HG03066 (cell line): ENCODE results near the gene MFSD6.
"Not testable (repeated sequence)": the region's sequence is repeated elsewhere in the genome, so short reads cannot be mapped to it uniquely, and the experiment has no call there.

Experiments
- ATAC-seq: cut with Tn5 transposase; IDR thresholded peaks from one replicate; pipeline ENCODE4 v1.9.1; 2021; ENCODE audit warnings: low read depth; ENCODE audit not compliant: unreplicated experiment

MFSD6 gene

GRCh38 chr2:190459881-190460280, 51.7 kb downstream of the MFSD6 start:
- no peak for ATAC-seq

DNA sequence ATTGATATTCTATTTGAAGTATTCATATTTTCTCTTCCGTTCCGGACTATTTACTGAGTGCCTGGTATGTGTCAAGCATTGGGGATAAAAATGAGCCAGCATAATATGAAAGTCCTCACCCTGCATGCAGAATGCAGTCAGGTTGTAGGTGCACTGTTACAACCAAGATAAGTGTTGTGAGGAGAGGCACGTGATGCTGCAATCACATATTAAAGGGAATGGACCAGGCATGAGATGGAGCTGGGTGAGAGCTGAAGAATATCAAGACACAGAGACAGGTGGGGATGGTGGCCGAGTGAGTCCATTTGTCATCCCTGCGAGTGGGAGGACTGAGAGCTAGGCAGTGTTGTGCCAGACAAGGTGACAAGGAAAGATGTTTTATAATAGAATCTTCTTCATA, 52.3 kb downstream of the MFSD6 start:
- no peak for ATAC-seq

- ATAC-seq = no peak
Observed at GRCh38 chr2:190462181-190462580, 54.0 kb downstream of the MFSD6 start.

DNA sequence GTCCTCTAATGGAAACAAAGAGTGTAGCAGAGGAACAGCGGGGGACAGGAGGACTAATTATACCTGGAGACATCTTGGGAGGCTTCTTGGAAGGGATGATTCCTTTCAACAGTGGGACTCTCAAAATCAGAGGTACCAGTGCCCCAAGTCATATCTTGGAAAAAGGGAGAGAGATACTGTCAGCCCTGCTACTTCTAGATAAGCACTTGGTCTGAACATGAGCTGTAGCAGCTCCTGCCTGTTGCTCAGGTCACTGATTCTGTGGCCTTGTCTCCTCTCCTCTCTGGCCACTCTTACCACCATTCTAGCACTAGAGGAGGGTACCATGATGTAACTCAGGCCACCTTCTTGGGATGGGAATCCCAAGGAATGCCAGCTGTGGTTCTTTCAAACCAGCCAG, 54.5 kb downstream of the MFSD6 start:
- ATAC-seq = no peak

DNA sequence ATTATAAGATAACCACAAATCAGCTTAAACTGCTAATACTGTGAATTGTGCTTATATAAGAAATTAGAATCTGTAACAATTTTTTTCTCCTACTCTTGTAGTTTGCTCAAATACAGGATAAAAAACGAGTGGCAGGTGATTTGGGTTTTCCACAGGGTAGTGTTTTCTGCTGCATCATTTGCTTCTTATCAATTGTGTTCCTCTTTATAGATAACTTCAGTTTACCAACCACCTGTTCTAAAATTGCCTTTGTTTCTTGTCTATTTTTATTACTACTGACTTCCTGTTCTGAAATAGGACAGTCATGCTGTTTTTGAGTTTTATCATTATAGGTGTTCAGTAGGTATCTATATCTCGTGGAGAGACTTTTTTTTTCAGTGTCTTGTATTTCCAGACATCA, 56.9 kb downstream of the MFSD6 start:
- peak; percentile 33 for ATAC-seq

DNA sequence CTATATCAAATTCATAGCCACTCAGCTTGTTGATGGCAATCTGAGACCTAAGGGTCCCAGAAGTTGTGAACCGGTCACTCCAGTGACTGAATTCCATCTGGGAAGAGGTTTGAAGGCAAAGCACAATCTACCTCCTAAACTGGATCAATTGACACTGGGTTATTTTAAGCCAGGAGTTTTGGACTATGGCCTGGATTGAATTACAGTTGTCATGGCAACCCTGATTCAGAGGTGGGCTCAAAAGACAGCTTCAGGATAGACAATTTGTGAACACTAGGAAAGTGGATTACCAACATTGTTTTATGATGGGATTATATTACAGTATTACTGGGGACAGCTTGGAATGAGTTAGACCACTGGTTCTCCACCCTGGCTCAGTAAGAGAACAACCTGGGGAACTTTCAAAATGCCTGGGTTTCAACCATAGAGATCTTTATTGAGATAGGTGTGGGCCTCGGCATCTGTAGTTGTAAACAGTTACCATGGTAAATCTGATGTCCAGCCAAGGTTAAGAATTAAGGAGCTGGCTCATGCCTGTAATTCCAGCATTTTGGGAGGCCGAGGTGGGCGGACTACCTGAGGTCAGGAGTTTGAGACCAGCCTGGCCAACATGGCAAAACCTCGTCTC, 58.8 kb downstream of the MFSD6 start:
- no peak for ATAC-seq

DNA sequence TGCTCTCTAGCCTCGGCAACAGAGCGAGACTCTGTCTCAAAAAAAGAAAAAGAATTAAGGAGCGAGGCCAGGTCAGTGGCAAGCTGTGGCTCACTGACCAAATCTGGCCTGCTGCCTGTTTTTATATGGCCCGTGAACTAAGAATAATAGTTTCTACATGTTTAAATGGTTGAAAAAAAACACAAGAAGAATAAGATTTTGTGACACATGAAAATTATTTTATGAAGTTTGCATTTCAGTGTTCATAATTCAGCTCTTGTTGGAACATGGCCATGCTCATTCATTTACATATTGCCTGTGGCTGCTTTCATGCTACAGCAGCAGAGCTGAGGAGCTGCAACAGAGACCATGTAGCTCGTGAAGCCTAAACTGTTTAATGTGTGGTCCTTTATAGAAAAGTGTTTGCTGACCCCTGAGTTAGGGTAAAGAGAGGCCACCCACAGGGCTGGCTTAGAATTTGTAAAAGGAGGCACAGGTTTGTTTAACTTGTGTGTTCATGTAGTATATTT, 59.5 kb downstream of the MFSD6 start:
- no peak for ATAC-seq

DNA sequence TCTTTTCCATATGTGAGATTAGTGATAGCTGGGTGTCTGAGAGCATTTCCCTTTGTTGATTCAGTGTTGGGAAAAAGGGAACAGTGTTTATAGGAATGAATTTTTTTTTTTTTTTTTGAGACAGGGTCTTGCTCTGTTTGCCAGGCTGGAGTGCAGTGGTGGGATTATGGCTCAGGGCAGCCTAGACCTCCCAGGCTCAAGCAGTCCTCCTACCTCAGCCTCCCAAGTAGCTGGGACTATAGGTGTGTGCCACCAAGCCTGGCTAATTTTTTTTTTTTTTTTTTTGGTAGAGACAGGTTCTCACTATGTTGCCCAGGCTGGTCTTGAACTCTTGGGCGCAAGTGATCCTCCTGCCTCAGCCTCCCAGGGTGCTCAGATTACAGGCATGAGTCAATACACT, 60.2 kb downstream of the MFSD6 start:
- ATAC-seq = not testable (repeated sequence)

- ATAC-seq = peak; percentile 66
Observed at GRCh38 chr2:190468814-190469569, 60.8 kb downstream of the MFSD6 start.

- ATAC-seq = no peak
Observed at GRCh38 chr2:190469771-190470170, 61.6 kb downstream of the MFSD6 start.

- no peak for ATAC-seq
Observed at GRCh38 chr2:190470256-190470826, 62.2 kb downstream of the MFSD6 start.

DNA sequence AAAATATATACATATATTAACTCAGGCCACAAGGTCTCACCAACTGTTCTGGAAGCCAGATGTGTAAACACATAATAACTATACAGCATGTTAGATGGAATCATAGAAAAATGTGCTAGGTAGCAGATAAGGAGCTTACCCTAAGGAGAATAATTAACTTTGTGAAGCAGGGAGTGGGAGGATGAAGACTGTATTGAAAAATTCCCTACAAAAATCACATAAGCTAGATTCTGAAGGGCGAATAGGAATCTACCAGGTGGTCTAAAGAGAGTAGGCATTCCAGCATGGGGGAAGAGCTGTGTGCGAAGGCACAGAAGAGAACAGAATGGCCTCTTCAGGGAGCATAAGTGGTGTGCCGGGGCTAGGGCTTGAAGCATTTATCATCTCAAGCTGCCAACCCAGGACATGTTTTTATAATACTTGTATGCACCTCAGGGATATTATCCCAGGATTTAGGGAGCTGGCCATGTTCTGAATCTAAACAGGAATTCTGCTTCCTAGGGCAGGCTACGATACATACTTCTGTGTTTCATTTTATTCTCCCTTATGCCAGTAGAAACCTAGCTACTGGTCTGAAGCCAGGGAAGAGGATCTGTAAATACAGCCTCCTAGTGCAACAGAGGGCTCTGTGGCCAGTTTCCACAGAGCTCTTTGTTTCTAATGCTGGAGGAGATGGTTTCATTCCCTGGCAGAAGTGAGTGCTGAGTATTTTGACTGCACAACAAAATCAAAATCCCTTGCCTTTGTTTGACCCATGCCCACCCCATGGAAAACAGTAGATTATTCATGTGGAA, 69.7 kb downstream of the MFSD6 start:
- no peak for ATAC-seq

DNA sequence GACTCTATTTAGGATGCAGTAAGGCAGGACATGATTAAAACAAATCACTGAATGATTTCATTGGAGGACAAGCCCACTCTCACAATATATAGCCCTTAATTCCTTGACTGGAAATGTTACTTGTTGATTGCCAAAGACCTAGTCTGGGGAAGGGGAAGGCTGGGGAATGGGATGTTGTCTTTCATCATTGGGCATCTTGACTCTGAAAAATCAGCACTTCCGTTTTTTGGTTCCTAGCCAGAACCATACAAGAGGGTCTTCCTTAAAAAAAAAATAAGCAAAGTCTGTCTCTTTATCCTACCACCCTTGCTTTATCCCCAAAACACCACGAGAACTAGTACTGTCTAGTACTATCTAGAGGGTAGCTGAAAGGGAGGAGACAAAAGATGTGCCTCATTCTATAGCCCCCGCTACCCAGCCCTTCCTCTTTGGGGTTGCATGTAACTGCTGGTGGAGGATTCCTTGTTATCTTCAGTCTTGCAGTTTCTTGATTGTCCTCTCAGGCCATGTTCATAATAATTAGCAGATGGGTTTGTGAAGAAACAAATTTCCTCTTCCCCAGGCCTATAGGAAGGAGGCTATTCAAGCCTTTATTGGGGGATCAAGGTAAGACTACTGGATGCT, 70.5 kb downstream of the MFSD6 start:
- no peak for ATAC-seq

DNA sequence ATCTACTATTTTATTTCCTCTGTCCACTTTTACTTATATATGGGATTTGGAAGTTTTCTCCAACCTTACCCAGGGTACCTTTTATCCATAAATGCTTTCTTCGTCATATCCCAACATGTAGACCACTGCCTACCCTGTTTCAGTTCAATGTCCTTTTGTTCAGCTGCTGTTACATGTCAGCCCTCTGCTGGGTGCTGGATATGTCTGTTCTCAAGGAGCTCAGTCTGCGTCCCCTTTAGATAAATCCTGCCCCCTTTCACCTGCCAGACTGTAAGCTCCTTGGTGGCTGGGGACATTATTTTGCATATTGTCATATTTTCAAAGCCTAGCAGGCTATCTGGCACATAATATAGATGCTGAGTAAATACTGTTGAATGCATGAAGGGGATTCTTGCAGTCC, 73.2 kb downstream of the MFSD6 start:
- no peak for ATAC-seq

GRCh38 chr2:190482451-190482850, 74.3 kb downstream of the MFSD6 start:
- ATAC-seq = no peak

DNA sequence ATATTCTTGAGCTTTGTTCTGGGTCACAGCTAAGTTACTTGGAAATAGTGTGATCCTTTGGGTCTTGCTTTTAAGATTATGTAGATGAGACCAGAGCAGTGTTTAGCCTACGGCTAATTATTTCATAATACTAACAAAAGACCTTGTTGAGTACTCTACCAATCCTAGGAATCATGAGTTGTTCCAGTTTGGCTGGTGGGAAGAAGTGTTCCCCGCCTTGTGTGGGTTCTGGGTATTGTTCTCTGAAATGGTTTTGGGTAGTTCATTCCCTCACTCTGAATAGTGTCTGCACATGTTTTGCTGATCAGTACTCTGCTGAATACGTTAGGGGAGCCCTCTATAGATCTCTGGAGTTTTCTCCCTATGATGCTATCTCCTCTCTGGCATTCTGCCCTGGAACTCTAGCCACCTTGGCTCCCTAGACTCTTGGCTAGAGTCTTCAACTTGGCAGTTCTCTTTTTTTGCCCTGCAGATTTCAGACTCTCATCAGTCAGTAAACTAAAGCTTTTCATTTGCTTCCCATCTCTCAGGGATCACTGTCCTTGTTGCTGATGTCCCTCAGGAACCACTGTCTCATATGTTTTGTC, 78.0 kb downstream of the MFSD6 start:
- no peak for ATAC-seq

DNA sequence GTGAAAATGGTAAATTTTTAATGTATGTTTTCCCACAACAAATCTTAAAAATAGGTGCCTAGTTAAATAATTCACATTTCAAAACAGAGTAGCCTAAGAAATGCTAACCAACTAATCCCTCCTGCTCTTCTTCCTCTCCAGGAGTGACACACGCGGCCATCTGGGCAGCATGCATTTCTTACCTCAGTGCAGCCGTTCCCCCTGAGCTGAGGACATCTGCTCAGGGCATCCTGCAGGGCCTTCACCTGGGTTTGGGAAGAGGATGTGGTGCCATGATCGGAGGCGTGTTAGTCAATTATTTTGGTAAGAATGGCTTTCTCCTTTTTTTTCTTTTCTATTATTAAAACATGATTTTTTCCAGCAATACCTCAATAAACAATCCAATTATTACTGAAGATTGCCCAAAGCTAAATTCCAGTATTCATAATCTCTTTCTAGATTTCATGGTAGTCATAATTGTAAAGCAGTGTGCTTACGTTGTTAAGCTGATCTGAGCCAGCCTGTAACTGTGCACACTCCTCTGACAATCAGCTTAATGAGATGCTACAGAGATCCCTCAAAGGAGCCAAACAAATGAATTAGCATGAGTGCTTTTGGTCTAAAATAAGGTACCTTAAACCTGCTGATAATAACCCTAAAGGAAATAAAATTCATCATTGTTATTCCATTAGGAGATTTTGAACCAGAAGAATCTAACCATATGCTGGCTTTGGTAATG, 80.5 kb downstream of the MFSD6 start:
- no peak for ATAC-seq

- ATAC-seq = no peak
Observed at GRCh38 chr2:190489475-190489874, 81.3 kb downstream of the MFSD6 start.

- ATAC-seq = no peak
Observed at GRCh38 chr2:190490502-190490901, 82.3 kb downstream of the MFSD6 start.

DNA sequence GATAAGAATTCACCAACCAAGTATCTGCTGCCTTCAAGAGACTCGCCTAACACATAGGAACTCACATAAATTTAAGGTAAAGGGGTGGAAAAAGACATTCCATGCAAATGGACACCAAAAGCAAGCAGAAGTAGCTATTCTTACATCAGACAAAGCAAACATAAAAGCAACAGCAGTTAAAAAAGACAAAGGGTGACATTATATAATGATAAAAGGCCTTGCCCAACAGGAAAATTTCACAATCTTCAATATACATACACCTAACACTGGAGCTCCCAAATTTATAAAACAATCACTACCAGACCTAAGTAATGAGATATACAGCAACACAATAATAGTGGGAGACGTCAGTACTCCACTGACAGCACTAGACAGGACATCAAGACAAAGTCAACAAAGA, 84.9 kb downstream of the MFSD6 start:
- ATAC-seq = no peak
